ENCODE results near the gene SYT12.

Gene SYT12

GRCh38 chr11:67083786-67084366 is 60.9 kb downstream of the SYT12 start:
- Mint-ChIP-seq H3K4me3 (peak overlapping the region; percentile 23), H3K27ac (no peak overlapping the region), H3K36me3 (no peaks in the 10 kb centered on the region), H3K4me1 (peaks cover 10% of the 10 kb centered on the region), H3K9me3 (no peaks in the 10 kb centered on the region), H3K27me3 (no peaks in the 10 kb centered on the region)

GRCh38 chr11:67085617-67086016 is 62.7 kb downstream of the SYT12 start:
- H3K36me3 Mint-ChIP-seq, result no peaks in the 10 kb centered on the region
- no peaks in the 10 kb centered on the region for H3K9me3 Mint-ChIP-seq
- H3K4me1 Mint-ChIP-seq, result peaks cover 10% of the 10 kb centered on the region
- no peaks in the 10 kb centered on the region for H3K27me3 Mint-ChIP-seq
- no peak overlapping the region for H3K27ac Mint-ChIP-seq
- H3K4me3 Mint-ChIP-seq, result no peak overlapping the region

GRCh38 chr11:67090717-67091116 is 67.8 kb downstream of the SYT12 start:
- H3K36me3 Mint-ChIP-seq, result no peaks in the 10 kb centered on the region
- no peaks in the 10 kb centered on the region for H3K27me3 Mint-ChIP-seq
- no peak overlapping the region for H3K4me3 Mint-ChIP-seq
- H3K9me3 Mint-ChIP-seq, result no peaks in the 10 kb centered on the region
- no peak overlapping the region for H3K27ac Mint-ChIP-seq
- H3K4me1 Mint-ChIP-seq, result no peaks in the 10 kb centered on the region

- H3K27me3 Mint-ChIP-seq, result no peaks in the 10 kb centered on the region
- H3K27ac Mint-ChIP-seq, result no peak overlapping the region
- H3K9me3 Mint-ChIP-seq, result no peaks in the 10 kb centered on the region
- H3K36me3 Mint-ChIP-seq, result no peaks in the 10 kb centered on the region
- H3K4me1 Mint-ChIP-seq, result peaks cover 7% of the 10 kb centered on the region
- H3K4me3 Mint-ChIP-seq, result no peak overlapping the region
Observed at GRCh38 chr11:67095214-67095507, 72.2 kb downstream of the SYT12 start.

- H3K36me3 Mint-ChIP-seq, result no peaks in the 10 kb centered on the region
- H3K4me1 Mint-ChIP-seq, result peaks cover 22% of the 10 kb centered on the region
- H3K27ac Mint-ChIP-seq, result no peak overlapping the region
- no peaks in the 10 kb centered on the region for H3K9me3 Mint-ChIP-seq
- no peaks in the 10 kb centered on the region for H3K27me3 Mint-ChIP-seq
- no peak overlapping the region for H3K4me3 Mint-ChIP-seq
Observed at GRCh38 chr11:67098799-67099429, 76.0 kb downstream of the SYT12 start.

- no peaks in the 10 kb centered on the region for H3K9me3 Mint-ChIP-seq
- peak overlapping the region; percentile 92 for H3K27ac Mint-ChIP-seq
- no peaks in the 10 kb centered on the region for H3K27me3 Mint-ChIP-seq
- no peaks in the 10 kb centered on the region for H3K36me3 Mint-ChIP-seq
- no peak overlapping the region for H3K4me3 Mint-ChIP-seq
- H3K4me1 Mint-ChIP-seq, result peaks cover 30% of the 10 kb centered on the region
Observed at GRCh38 chr11:67099831-67100324, 76.9 kb downstream of the SYT12 start.
